HEK293 (cell line): ENCODE data around the gene VSIG8.

Experiments
- GLIS1 ChIP-seq: fragments of 450-650 bp; formaldehyde crosslinking; IDR thresholded peaks from 2 replicates; pipeline ENCODE4 v1.5.1; 2016; ENCODE audit warnings: missing biosample characterization, missing genetic modification characterization
- HOXC10 ChIP-seq: sonication (generic); formaldehyde crosslinking; IDR thresholded peaks from 2 replicates; pipeline ENCODE4 v1.8.1; 2023; ENCODE audit warnings: mild to moderate bottlenecking, missing genetic modification reagents
- IKZF3 ChIP-seq: fragments of 450-650 bp; IDR thresholded peaks from 2 replicates; pipeline ENCODE4 v1.5.0; 2018; ENCODE audit warnings: missing biosample characterization, mild to moderate bottlenecking, missing genetic modification characterization, moderate library complexity
- KLF10 ChIP-seq: fragments of 450-650 bp; IDR thresholded peaks from 2 replicates; pipeline ENCODE4 v1.5.1; 2018; ENCODE audit warnings: missing biosample characterization, mild to moderate bottlenecking, missing genetic modification characterization
- KLF7 ChIP-seq: fragments of 450-650 bp; formaldehyde crosslinking; IDR thresholded peaks from 2 replicates; pipeline ENCODE4 v1.5.1; 2016; ENCODE audit warnings: missing biosample characterization, missing genetic modification characterization, borderline replicate concordance
- MEIS1 ChIP-seq: sonication (generic); formaldehyde crosslinking; IDR thresholded peaks from 2 replicates; pipeline ENCODE4 v1.8.1; 2022; ENCODE audit warnings: missing genetic modification reagents, mild to moderate bottlenecking, borderline replicate concordance
- REST ChIP-seq: fragments of 450-650 bp; formaldehyde crosslinking; IDR thresholded peaks from 2 replicates; pipeline ENCODE4 v1.5.1; 2016; ENCODE audit warnings: missing biosample characterization, missing genetic modification characterization
- SCRT1 ChIP-seq: fragments of 450-650 bp; formaldehyde crosslinking; IDR thresholded peaks from 2 replicates; pipeline ENCODE4 v1.5.1; 2016; ENCODE audit warnings: missing biosample characterization, missing genetic modification characterization, borderline replicate concordance
- SP2 ChIP-seq: fragments of 450-650 bp; formaldehyde crosslinking; IDR thresholded peaks from 2 replicates; pipeline ENCODE4 v1.5.1; 2016; ENCODE audit warnings: missing biosample characterization, missing genetic modification characterization
- TCF7L2 ChIP-seq: IDR thresholded peaks from 2 replicates; pipeline ENCODE4 v1.6.1; 2011; ENCODE audit warnings: low read depth, mild to moderate bottlenecking, inconsistent platforms, low read length, moderate library complexity, borderline replicate concordance
- ZBTB11 ChIP-seq: fragments of 450-650 bp; formaldehyde crosslinking; conservative IDR thresholded peaks from 2 replicates; pipeline ENCODE4 v1.5.1; 2016; ENCODE audit warnings: low read depth, missing biosample characterization, missing genetic modification characterization
- ZBTB48 ChIP-seq: fragments of 450-650 bp; formaldehyde crosslinking; IDR thresholded peaks from 2 replicates; pipeline ENCODE4 v1.5.1; 2016; ENCODE audit warnings: missing biosample characterization, missing genetic modification characterization
- ZNF174 ChIP-seq: fragments of 450-650 bp; formaldehyde crosslinking; IDR thresholded peaks from 2 replicates; pipeline ENCODE4 v1.5.0; 2017; ENCODE audit warnings: missing biosample characterization, mild to moderate bottlenecking, missing genetic modification characterization
- ZNF2 ChIP-seq: fragments of 450-650 bp; formaldehyde crosslinking; IDR thresholded peaks from 2 replicates; pipeline ENCODE4 v1.5.1; 2016; ENCODE audit warnings: missing biosample characterization, missing genetic modification characterization
- ZNF214 ChIP-seq: fragments of 450-650 bp; formaldehyde crosslinking; IDR thresholded peaks from 2 replicates; pipeline ENCODE4 v1.5.1; 2017; ENCODE audit warnings: missing biosample characterization, mild to moderate bottlenecking, missing genetic modification characterization, borderline replicate concordance
- ZNF274 ChIP-seq, 2 experiments: fragments of 200-500 bp in 1 of 2; fragments of 450-650 bp in 1 of 2; sonication (Bioruptor generic) in 1 of 2; formaldehyde crosslinking in 1 of 2; IDR thresholded peaks; 2 replicates each; pipeline versions ENCODE4 v1.5.1 to v1.6.1; 2014 to 2016; ENCODE audit warnings: borderline replicate concordance in 1 of 2, inconsistent platforms in 1 of 2, low read length in 1 of 2, missing biosample characterization in 1 of 2, missing genetic modification characterization in 1 of 2
- ZNF280C ChIP-seq: fragments of 450-650 bp; formaldehyde crosslinking; IDR thresholded peaks from 2 replicates; pipeline ENCODE4 v1.5.1; 2016; ENCODE audit warnings: missing biosample characterization, missing genetic modification characterization
- ZNF311 ChIP-seq: fragments of 450-650 bp; formaldehyde crosslinking; IDR thresholded peaks from 2 replicates; pipeline ENCODE4 v1.5.1; 2017; ENCODE audit warnings: missing biosample characterization, missing genetic modification characterization, borderline replicate concordance
- ZNF354C ChIP-seq: fragments of 450-650 bp; formaldehyde crosslinking; IDR thresholded peaks from 2 replicates; pipeline ENCODE4 v1.5.1; 2016; ENCODE audit warnings: missing biosample characterization, missing genetic modification characterization, low read depth, borderline replicate concordance
- ZNF488 ChIP-seq: fragments of 450-650 bp; formaldehyde crosslinking; IDR thresholded peaks from 2 replicates; pipeline ENCODE4 v1.5.1; 2016; ENCODE audit warnings: missing biosample characterization, missing genetic modification characterization
- ZNF510 ChIP-seq: fragments of 450-650 bp; formaldehyde crosslinking; IDR thresholded peaks from 2 replicates; pipeline ENCODE4 v1.5.1; 2018; ENCODE audit warnings: mild to moderate bottlenecking, missing genetic modification characterization, missing biosample characterization; ENCODE audit not compliant: insufficient replicate concordance
- ZNF530 ChIP-seq: fragments of 450-650 bp; formaldehyde crosslinking; IDR thresholded peaks from 2 replicates; pipeline ENCODE4 v1.5.1; 2016; ENCODE audit warnings: low read depth, missing biosample characterization, missing genetic modification characterization
- ZNF580 ChIP-seq: fragments of 450-650 bp; formaldehyde crosslinking; IDR thresholded peaks from 2 replicates; pipeline ENCODE4 v1.5.1; 2016; ENCODE audit warnings: missing biosample characterization, missing genetic modification characterization
- ZNF701 ChIP-seq: fragments of 450-650 bp; formaldehyde crosslinking; IDR thresholded peaks from 2 replicates; pipeline ENCODE4 v1.5.1; 2016; ENCODE audit warnings: missing biosample characterization, missing genetic modification characterization
- ZNF707 ChIP-seq: fragments of 450-650 bp; formaldehyde crosslinking; IDR thresholded peaks from 2 replicates; pipeline ENCODE4 v1.5.1; 2016; ENCODE audit warnings: missing biosample characterization, missing genetic modification characterization
- ZNF777 ChIP-seq: fragments of 450-650 bp; formaldehyde crosslinking; IDR thresholded peaks from 2 replicates; pipeline ENCODE4 v1.5.1; 2017; ENCODE audit warnings: missing biosample characterization, missing genetic modification characterization, borderline replicate concordance
- ZNF792 ChIP-seq: fragments of 450-650 bp; formaldehyde crosslinking; IDR thresholded peaks from 2 replicates; pipeline ENCODE4 v1.5.1; 2016; ENCODE audit warnings: missing biosample characterization, missing genetic modification characterization
- ZNF830 ChIP-seq: fragments of 450-650 bp; IDR thresholded peaks from 2 replicates; pipeline ENCODE4 v1.5.0; 2018; ENCODE audit warnings: missing biosample characterization, missing genetic modification characterization, low read depth, mild to moderate bottlenecking, moderate library complexity
- ZSCAN16 ChIP-seq: fragments of 450-650 bp; formaldehyde crosslinking; IDR thresholded peaks from 2 replicates; pipeline ENCODE4 v1.5.1; 2016; ENCODE audit warnings: missing biosample characterization, missing genetic modification characterization

The VSIG8 gene

GRCh38 chr1:159881622-159882526 lies 19.4 kb upstream of the VSIG8 start (continued):
- TF ChIP-seq ZSCAN16 (tag by site-specific recombination) = no peak
- no peak for TF ChIP-seq SP2 (tag by site-specific recombination)
- no peak for TF ChIP-seq TCF7L2
- TF ChIP-seq ZNF174 (tag by site-specific recombination) = no peak
- TF ChIP-seq KLF10 (tag by site-specific recombination) = no peak
- no peak for TF ChIP-seq ZNF488
- TF ChIP-seq ZNF354C = no peak
- TF ChIP-seq ZNF311 (tag by site-specific recombination) = peak; percentile 82; the same call in 1 of the 2 replicates
- no peak for TF ChIP-seq SCRT1 (tag by site-specific recombination)
- no peak for TF ChIP-seq ZBTB11 (tag by site-specific recombination)
- TF ChIP-seq REST = no peak
- TF ChIP-seq KLF7 (tag by site-specific recombination) = no peak
- no peak for TF ChIP-seq ZNF580 (tag by site-specific recombination)
- TF ChIP-seq ZNF830 (tag by site-specific recombination) = no peak
- TF ChIP-seq ZNF530 (tag by site-specific recombination) = no peak
- TF ChIP-seq ZNF701 (tag by site-specific recombination) = no peak
- peak; percentile 70; the same call in 1 of the 2 replicates for TF ChIP-seq GLIS1 (tag by site-specific recombination)
- TF ChIP-seq ZNF214 (tag by site-specific recombination) = no peak
- TF ChIP-seq ZNF792 (tag by site-specific recombination) = no peak
- TF ChIP-seq ZNF2 = no peak
- no peak for TF ChIP-seq MEIS1 (CRISPR knock-in tag)
- no peak for TF ChIP-seq ZNF777
- no peak for TF ChIP-seq ZBTB48 (tag by site-specific recombination)
- TF ChIP-seq HOXC10 (CRISPR knock-in tag) = no peak
- TF ChIP-seq IKZF3 (tag by site-specific recombination) = peak; percentile 74
- no peak for TF ChIP-seq ZNF510
- TF ChIP-seq ZNF274 (IDR thresholded peaks at IDR 0.05; ENCODE audit: low read length) = no peak
- TF ChIP-seq ZNF274 (tag by site-specific recombination; IDR thresholded peaks at IDR 0.05; ENCODE audit: borderline replicate concordance) = no peak
- TF ChIP-seq ZNF707 (tag by site-specific recombination) = no peak
- no peak for TF ChIP-seq ZNF280C (tag by site-specific recombination)
